H1 (cell line): Measurements from ENCODE around the gene GLYATL3. TPM values are rescaled to one million over a fixed set of nuclear protein-coding genes. Genes with fewer than 3 reads are reported as not detected.

Experiments used
- BRCA1 ChIP-seq: IDR thresholded peaks from 2 replicates; pipeline ENCODE4 v1.6.1; 2012; ENCODE audit warnings: low read depth, low read length, improper control_type of control experiment
- CBX5 ChIP-seq: fragments of 300-800, 300-1000 bp; sonication (generic); IDR thresholded peaks from 2 replicates; pipeline ENCODE4 v1.7.1; 2016; ENCODE audit warnings: antibody characterized with exemption, low read length, low read depth
- EP300 ChIP-seq, 2 experiments: IDR thresholded peaks; 1 replicate in 1 of 2; 2 replicates in 1 of 2; pipeline ENCODE4 v1.6.1; 2011 to 2012; ENCODE audit warnings: low read depth in 2 of 2, low read length in 2 of 2, mild to moderate bottlenecking in 2 of 2, borderline replicate concordance in 1 of 2, inconsistent platforms in 1 of 2, moderate library complexity in 1 of 2
- GTF2F1 ChIP-seq: IDR thresholded peaks from 2 replicates; pipeline ENCODE4 v1.6.1; 2012; ENCODE audit warnings: low read depth, low read length, improper control_type of control experiment, borderline replicate concordance
- POLR2AphosphoS5 ChIP-seq: IDR thresholded peaks from 2 replicates; pipeline ENCODE4 v1.6.1; 2011; ENCODE audit warnings: low read depth, low read length
- polyA plus RNA-seq, 7 experiments: library from polyadenylated mRNA; depleted of rRNA in 3 of 7; stranded (reverse) in 5 of 7; unstranded in 2 of 7; fragments of >200 nt in 5 of 7; fragments of 200-250 nt in 2 of 7; gene quantifications; 1 replicate in 5 of 7; 2 replicates in 1 of 7; 4 replicates in 1 of 7; pipeline versions ENCODE4 v1.2.1 to v1.2.3, GENCODE V29; 2011 to 2013; ENCODE audit warnings: missing spikeins in 2 of 7, mixed read lengths in 2 of 7
- total RNA-seq: library from RNA; stranded (reverse); fragmentation: NEBNext Ultra II Directional; extraction: Animal tissue kit (Norgen Biotek cat#: 25700); gene quantifications from 2 replicates; pipeline ENCODE4 v1.2.1, GENCODE V29; 2021

The GLYATL3 gene
- total and polyA plus RNA-seq, 2 of the 8 experiments (the other 6 are each of a cell fraction or from before 2014, with no cell fraction given) = not detected

DNA sequence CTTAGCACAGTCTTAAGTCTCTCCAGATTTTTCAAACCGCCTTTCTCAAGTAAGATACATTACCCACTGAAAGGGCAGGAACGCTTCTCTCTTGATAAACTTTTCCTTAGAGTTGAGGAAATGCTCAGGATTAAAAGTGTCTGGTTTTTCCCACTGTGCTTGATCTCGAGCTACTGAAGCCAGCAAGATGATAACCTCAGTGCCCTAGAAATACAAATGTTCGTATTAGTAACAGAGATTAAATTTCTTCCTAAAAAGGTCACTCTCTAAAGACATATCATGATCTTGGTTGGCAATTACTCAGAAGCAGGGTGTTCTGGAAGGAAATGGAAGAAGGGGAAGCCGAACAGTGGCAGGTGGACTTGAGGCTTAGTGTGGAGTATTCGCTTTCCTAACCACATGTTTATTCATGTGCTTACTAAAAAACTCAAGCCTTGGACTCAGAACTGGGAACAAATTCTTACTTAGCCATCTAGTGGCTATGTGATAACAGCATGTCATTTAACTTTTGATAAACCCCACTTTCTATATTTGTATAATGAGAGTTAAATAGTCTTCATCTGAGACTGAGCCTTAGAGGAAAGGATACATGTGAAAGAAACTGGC is 70.9 kb downstream of the GLYATL3 start (continued):
- no peak for TF ChIP-seq BRCA1
- no peak for TF ChIP-seq CBX5
- TF ChIP-seq EP300 (IDR thresholded peaks at IDR 0.05; ENCODE audit: borderline replicate concordance in 1 of 2, low read depth in 2 of 2, low read length in 2 of 2) = no peak
- no peak for TF ChIP-seq POLR2AphosphoS5
- TF ChIP-seq GTF2F1 = no peak
